GM21526 (cell line): Measurements from ENCODE around the gene ESRP2.

Experiments used
- ATAC-seq: cut with Tn5 transposase; IDR thresholded peaks from one replicate; pipeline ENCODE4 v1.9.1; 2021; ENCODE audit warnings: moderate library complexity; ENCODE audit not compliant: unreplicated experiment, low FRiP score

ESRP2 gene

GRCh38 chr16:68227183-68227793, 8.6 kb downstream of the ESRP2 start:
- ATAC-seq: no peak

DNA sequence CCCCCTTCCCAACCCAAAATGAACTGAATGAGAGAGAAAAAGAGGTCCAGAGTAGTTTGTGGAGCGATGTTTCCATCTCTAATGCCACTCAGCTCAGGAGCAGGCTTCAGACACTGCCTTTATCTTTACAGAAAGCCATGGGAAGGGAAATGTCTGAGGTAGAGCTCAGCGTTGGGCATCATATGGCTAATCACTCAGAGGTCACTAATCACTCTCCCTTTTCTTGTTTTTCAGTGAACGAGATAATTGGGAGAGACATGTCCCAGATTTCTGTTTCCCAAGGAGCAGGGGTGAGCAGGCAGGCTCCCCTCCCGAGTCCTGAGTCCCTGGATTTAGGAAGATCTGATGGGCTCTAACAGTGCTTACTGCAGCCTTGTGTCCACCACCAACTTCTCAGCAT, 9.8 kb downstream of the ESRP2 start:
- ATAC-seq: no peak

DNA sequence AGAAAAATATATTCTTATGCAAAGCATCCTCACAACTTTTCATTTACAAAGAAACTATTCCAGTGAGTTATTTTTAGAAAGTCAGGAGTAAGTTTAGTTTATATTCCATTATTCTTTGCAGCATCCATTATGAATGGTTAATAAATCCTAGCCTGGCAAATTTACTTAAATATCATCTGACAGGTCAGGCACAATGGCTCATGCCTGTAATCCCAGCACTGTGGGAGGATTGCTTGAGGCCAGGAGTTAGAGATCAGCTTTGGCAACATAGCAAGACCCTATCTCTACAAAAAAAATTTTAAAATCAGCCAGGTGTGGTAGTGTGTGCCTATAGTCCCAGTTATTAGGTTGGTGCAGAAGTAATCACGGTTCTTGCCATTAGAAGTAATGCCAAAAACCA, 12.9 kb downstream of the ESRP2 start:
- ATAC-seq: no peak

- no peak for ATAC-seq
Observed at GRCh38 chr16:68219725-68220351, 16.1 kb downstream of the ESRP2 start.

DNA sequence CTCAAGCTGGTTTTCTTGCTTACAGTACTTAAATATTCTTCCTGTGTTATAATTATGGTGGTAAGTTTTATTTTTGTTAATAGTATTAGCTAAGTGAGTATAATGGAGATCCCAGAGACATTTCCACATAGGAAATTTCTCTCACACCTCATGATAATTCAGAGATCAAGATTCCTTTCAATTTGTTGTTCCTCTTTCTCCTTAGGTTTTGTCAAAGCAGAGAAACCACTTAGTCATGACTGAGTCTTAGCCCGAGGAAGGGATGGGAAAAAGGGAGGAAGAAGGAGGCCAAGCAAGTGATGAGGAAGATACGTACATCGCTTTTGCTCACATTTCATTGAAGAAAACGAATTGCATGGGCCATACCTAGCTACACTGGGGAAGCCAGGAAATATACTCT, 18.4 kb downstream of the ESRP2 start:
- ATAC-seq: no peak

DNA sequence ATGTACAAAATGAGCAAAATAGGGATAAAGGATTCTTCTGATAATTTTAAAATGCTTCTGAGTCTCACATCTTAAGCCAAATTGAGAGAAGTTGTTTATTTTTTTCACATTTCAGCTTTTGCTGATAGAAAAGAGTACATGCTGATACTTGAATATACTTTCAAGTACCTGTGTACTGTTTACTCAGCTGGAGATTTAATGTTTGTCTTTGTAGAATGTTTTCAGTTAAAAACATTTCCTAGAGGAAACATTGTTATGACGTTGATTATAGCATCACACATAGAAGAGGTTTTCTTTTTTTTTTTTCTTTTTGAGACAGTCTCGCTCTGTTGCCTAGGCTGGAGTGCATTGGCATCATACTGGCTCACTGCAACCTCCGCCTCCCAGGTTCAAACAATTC, 19.7 kb downstream of the ESRP2 start:
- ATAC-seq: no peak

DNA sequence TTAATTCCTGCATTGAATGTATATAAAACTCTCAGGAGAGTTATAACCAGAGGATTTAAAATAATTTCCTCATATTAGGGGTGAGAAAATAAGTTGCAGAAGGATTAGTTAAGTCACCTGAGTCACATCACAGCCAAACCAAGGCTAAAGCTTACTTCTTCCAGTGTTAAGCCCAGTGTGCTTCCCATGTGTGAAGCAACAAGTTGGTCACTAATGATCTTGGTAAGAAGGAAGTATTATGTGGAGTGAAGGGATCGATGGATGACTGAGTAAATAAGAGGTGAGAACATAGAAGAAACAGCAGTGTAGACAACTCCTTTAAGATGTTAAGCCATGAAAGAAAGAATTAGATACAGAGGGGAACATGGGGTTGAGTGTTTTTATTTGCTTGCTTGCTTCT, 20.6 kb downstream of the ESRP2 start:
- no peak for ATAC-seq

DNA sequence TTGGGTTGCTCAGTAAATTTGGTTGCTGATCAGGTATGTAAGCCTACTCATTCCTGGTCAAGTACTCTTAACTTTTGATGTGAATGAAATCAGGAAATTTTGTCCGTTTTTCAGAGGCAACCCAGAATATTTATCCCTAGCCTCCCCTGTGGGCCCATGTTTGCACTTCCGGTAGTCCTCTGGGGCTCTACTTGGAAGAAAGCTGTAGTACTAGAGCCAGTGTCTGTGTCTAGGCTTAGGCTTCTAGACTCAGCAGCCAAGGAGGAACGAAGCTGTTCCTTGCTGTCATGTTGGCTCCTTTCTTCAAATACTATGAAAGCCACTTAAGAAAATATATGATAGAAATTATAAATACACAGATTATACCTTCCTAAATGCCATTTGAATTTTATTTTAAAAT, 21.2 kb downstream of the ESRP2 start:
- no peak for ATAC-seq

GRCh38 chr16:68206245-68206644, 29.7 kb downstream of the ESRP2 start:
- no peak for ATAC-seq

- ATAC-seq: no peak
Observed at GRCh38 chr16:68202091-68202519, 33.8 kb downstream of the ESRP2 start.

DNA sequence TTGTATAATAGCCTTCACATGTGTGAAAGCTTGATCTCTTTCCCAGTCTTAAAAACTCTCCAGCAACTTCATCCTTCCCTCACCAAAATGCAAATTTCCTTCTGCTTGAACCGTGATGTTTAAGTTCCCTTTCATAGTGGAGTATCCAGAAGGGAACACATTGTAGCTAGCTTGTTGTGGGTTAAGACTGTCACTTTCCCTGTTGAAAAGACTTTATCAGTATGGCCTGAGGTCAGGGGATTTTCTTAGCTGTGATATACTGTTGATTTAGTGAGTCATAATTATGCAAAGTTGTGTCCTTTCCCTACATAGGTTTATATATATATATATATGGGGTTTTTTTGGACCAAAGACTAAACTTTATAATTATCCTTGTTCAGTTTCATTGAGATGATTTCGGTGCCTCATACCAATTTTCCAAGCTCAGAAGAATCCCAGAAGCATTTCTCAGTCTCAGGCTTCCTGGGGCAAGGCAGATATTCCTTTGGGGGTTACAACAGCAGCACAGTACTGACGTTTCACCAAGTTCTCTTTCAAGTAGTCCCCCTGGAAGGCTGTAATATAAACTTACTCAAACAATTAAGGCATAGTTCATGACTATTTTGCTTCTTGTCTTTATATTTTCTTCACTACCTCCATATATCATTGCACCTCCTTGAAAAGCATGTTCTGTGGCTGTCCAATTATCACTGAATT, 35.7 kb downstream of the ESRP2 start:
- no peak for ATAC-seq

DNA sequence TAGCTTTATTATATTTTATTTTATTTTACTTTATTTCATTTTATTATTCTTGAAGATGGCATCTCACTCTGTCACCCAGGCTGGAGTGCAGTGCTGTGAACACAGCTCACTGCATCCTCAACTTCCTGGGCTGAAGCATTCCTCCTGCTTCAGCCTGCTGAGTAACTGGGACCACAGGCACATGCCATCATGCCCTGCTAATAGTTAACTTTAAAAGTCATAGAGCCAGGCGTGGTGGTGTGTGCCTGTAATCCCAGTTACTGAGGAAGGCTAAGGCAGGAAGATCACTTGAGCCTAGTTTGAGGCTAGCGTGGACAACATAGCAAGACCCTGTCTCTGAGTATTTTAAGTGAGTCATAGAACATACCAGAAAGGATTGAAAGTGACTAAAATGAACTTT, 38.7 kb downstream of the ESRP2 start:
- no peak for ATAC-seq

GRCh38 chr16:68194251-68194650, 41.7 kb downstream of the ESRP2 start:
- ATAC-seq: no peak

DNA sequence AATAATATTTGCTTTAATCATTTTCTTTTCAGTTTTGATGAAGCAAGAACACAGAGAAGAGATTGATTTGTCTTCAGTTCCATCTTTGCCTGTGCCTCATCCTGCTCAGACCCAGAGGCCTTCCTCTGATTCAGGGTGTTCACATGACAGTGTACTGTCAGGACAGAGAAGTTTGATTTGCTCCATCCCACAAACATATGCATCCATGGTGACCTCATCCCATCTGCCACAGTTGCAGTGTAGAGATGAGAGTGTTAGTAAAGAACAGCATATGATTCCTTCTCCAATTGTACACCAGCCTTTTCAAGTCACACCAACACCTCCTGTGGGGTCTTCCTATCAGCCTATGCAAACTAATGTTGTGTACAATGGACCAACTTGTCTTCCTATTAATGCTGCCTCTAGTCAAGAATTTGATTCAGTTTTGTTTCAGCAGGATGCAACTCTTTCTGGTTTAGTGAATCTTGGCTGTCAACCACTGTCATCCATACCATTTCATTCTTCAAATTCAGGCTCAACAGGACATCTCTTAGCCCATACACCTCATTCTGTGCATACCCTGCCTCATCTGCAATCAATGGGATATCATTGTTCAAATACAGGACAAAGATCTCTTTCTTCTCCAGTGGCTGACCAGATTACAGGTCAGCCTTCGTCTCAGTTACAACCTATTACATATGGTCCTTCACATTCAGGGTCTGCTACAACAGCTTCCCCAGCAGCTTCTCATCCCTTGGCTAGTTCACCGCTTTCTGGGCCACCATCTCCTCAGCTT, 45.0 kb downstream of the ESRP2 start:
- ATAC-seq: no peak

DNA sequence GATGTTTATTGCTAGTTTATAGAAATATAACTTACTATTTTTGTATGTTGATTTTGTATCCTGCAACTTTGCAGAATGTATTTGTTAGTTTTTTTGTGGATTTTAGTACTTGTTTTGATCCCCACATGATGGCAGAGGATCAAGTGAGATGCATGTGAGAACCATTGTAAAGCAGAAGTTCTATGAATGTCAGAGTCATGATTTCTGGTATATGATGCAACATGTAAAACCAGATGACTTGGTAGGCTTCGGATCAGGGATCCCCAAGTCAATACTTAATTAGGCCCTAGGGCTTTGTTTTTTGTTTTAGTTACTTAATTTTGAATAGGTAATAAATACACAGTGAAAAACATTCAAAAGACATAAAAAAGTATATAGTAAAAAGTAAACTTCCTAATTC, 45.8 kb downstream of the ESRP2 start:
- ATAC-seq: no peak

GRCh38 chr16:68188170-68188569, 47.8 kb downstream of the ESRP2 start:
- ATAC-seq: no peak

DNA sequence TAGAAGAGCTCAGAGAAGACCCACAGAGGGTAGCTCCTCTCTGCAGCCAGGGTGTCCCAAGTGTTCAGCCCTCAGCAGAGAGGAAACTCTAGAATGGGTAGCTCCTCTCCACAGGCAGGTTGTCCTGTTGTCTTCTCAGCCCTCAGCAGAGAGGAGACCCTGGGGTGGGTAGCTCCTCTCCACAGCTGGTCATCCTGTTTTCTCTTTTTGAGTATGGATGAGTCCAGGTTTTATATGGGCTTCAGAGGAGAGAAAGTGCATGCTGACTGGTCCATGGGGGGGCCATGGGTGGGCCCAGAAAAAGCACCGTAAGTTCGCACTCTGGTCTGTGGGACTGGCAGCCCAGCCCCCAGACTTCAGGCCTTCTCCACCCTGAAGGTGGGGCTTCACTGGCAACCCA, 48.4 kb downstream of the ESRP2 start:
- ATAC-seq: no peak

DNA sequence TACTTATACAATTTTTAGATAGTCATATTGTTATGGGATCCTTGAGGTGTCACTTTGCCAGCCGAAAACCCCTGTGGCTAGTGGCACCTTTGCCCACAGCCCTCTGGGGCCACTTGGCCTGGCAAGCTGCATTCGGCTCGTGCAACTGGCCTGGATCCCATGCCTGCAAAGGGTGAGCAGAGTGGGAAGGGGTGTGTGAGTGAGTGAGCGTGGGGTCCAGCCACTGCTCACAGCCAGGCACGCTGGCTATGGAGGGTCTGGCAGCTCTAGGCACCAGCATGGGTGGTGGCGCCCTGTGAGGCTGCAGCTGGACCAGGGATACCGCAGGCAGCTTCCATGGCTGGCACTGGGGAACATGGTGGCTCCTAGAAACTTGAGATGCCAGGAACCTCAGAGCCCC, 49.0 kb downstream of the ESRP2 start:
- ATAC-seq: no peak

DNA sequence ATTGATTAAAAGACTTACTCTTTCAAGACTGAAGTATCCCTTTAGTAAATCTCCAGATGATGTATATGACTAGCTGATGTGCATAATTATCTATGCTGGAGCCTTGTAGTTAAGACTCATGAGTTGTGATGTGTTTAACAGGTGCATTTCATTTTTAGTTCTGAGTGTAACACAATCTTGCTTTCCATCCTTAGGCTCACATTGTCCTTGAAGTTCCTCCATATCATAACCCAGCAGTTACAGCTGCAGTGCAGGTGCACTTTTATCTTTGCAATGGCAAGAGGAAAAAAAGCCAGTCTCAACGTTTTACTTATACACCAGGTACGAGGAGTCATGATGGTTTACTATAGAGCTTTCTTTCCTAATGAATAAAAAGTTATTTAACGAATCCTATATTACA, 52.9 kb downstream of the ESRP2 start:
- ATAC-seq: no peak

DNA sequence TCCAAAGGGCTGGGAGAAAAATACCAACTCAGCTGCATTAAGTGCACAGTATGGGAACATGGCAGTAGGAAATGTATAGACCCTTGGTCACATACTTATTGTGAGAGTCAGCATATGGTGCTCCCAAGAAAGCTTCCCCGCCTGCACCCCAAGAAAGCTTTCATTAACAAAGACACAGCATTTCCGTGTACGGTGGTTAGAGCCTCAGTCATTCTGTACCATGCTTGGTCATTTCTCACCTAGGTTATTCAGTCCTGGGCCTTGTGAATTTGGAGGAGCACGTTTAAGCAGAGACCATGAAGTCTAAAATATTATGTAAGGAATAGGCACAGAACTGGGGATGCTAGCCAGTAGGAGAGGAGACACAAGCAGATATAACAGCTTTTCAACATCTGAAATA, 56.1 kb downstream of the ESRP2 start:
- ATAC-seq: no peak

GRCh38 chr16:68179196-68179795, 56.6 kb downstream of the ESRP2 start:
- ATAC-seq: no peak
